GM12874 (cell line): ENCODE data around the gene XRRA1.

ENCODE experiments used
- TF ChIP-seq, protein P1 (sequence below): IDR thresholded peaks from 2 replicates; pipeline ENCODE4 v1.5.1; 2011; ENCODE audit warnings: low read depth, mild to moderate bottlenecking, control low read depth, low read length, moderate library complexity; ENCODE audit not compliant: insufficient read depth

The XRRA1 gene

DNA sequence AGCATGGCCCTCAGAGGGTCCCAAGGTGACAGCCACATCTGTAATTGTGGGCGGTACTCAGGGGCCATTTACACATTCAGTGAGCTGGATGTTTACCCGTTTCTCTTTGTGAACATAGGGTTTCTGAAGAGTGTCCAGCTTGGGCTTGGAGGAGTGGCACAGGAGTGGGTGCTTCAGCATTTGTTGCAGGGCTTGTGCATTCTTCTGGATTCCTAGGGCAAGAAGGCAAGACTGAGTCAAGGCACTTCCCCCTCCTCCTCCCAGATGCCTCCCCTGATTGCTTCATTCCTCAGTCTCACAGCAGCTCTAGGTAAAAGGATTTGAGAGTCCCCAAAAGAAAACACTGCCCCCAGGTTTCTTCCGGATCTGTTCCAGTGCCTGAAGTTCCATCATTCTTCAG, 104.8 kb downstream of the XRRA1 start:
- TF ChIP-seq, protein P1, sequence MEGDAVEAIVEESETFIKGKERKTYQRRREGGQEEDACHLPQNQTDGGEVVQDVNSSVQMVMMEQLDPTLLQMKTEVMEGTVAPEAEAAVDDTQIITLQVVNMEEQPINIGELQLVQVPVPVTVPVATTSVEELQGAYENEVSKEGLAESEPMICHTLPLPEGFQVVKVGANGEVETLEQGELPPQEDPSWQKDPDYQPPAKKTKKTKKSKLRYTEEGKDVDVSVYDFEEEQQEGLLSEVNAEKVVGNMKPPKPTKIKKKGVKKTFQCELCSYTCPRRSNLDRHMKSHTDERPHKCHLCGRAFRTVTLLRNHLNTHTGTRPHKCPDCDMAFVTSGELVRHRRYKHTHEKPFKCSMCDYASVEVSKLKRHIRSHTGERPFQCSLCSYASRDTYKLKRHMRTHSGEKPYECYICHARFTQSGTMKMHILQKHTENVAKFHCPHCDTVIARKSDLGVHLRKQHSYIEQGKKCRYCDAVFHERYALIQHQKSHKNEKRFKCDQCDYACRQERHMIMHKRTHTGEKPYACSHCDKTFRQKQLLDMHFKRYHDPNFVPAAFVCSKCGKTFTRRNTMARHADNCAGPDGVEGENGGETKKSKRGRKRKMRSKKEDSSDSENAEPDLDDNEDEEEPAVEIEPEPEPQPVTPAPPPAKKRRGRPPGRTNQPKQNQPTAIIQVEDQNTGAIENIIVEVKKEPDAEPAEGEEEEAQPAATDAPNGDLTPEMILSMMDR = no peak

DNA sequence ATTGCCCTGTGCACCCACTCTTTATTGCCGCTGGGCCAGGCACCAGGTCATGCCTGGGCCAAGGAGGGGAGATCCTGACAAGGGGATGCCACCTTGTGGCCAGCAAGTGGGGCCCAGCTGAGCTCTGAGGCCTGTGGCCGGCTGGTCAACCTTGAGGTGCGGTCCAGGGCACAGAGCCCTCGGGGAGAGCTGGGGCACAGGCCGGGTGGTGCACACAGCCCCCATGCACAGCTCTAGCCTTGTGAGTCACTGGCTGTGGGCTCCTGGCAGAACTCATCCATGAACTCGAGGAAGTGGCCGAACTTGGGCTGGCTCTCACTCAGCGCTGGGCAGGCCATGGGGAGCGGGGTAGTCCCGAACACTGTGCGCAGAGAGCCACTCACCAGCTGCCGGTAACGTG, 105.9 kb downstream of the XRRA1 start:
- TF ChIP-seq, protein P1 = no peak

DNA sequence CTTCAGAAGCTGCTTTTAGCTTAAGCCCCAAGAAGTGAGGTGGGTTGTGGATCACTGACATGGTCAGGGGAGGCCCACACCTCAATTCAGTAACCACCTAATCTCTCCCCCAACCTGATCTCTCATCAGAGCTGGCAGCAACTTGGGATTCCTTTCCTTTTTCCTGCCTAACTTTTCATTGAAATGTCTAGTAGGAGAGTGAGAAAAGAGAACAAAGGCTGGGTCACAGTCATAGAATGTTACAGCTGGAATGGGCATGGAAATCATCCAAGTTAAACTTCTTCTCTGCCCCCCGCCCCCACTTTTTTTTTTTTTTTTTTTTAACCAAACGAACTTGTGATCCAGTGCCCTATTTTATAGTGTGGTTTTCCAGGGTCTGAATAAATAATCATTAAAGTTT, 108.4 kb downstream of the XRRA1 start:
- TF ChIP-seq, protein P1 = no peak

DNA sequence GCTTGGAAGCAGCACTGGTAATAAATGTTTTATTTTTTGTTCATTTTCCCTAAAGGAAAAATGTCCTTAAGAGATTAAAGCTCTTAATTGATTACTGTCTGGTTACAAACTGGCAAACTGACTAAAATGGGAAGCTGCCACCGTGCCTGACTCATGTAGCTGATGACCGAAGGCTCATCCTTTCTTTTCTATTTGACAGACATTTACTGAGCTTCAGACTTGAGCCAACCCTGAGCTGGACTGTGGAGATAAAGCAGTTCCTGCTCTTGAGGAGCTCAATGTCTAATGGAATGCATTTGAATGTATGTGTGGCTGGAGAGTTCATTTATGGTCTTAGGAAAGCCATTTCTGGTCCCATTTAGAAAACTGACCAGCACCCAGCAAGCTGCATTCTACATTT, 108.9 kb downstream of the XRRA1 start:
- TF ChIP-seq, protein P1 = no peak

DNA sequence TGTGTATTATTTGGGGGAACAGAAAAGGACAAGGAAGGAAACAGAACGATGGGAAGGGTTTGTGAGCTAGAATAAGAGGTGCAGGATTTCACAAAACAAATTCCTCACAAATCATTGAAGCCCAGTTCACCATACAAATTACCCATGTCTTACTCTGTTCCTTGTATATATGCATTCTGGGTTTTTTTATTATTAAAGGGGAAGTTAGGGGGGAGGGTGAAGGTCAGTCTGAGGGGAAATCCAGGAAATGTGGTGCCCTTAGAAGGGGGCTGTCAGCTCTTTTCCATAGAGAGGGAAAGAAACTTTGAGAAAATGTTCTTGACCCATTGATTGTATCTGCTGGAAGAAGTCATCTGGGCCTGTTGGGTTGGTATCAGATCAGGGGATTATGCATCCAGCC, 109.4 kb downstream of the XRRA1 start:
- TF ChIP-seq, protein P1 = no peak

DNA sequence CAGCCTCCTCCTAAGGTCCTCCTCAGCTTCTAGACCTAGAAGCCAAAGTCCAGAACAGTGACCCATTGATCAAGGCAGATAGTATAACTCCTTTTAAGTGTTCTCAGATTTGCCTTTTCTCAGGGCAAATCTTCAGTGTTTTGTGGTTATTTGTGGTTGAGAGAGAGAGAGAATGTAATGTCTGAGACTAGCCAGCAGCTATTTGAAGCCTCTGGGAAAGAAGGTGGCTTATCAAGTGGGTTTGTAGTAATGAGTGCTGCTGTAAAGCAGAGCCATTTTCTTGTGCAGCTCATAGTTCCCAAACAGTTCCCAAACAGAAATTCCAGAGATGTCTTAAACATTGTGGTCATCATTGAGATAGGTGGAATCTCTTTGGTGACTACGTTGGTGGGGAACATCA, 110.7 kb downstream of the XRRA1 start:
- TF ChIP-seq, protein P1 = no peak

DNA sequence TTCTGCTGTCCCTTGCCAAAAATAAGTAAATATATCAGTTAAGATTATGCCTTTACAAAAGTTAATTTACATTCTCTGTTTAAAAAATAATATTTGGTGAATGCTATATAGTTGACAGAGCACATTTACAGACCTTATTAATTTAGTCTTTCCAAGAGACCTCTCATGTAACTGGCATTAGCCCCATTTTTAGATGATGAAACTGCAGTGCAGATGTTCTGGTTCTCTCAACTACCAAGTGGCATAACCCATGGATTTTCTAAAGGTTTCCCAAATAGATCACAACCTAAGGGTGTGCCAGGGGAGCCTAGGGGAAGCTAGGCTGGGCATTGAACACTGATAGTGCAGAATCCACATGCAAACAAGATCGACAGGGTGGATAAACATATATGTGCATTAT, 111.7 kb downstream of the XRRA1 start:
- TF ChIP-seq, protein P1 = no peak

DNA sequence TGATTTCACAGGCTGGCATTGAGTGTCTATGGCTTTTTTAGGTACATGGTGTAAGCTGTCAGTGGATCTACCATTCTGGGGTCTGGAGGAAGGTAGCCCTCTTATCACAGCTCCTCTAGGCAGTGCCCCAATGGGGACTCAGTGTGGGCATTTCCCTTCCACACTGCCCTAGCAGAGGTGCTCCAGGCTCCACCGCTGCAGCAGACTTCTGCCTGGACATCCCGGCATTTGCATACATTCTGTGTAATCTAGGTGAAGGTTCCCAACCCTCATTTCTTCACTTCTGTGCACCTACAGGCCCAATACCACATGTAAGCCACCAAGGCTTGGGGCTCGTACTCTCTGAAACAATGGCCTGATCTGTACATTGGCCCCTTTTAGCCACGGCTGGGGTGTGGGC, 122.0 kb downstream of the XRRA1 start:
- TF ChIP-seq, protein P1 = no peak
